H1 (cell line): ENCODE measurements around the gene RPSA. TPM values are rescaled to one million over a fixed set of nuclear protein-coding genes. Genes with fewer than 3 reads are reported as not detected.

Experiments
- BACH1 ChIP-seq: IDR thresholded peaks from 2 replicates; pipeline ENCODE4 v1.6.1; 2012; ENCODE audit warnings: low read length, improper control_type of control experiment
- BRCA1 ChIP-seq: IDR thresholded peaks from 2 replicates; pipeline ENCODE4 v1.6.1; 2012; ENCODE audit warnings: low read depth, low read length, improper control_type of control experiment
- CBX5 ChIP-seq: fragments of 300-800, 300-1000 bp; sonication (generic); IDR thresholded peaks from 2 replicates; pipeline ENCODE4 v1.7.1; 2016; ENCODE audit warnings: antibody characterized with exemption, low read length, low read depth
- CBX8 ChIP-seq: fragments of 300-800, 300-1000 bp; sonication (generic); IDR thresholded peaks from 2 replicates; pipeline ENCODE4 v1.7.1; 2016; ENCODE audit warnings: low read depth, low read length, borderline replicate concordance
- EZH2 ChIP-seq: fragments of 200-600 bp; sonication (generic); IDR thresholded peaks from 2 replicates; pipeline ENCODE4 v1.7.1; 2012; ENCODE audit warnings: low read depth, mild to moderate bottlenecking, moderate library complexity, low read length, inconsistent platforms; ENCODE audit not compliant: severe bottlenecking
- FOSL1 ChIP-seq: IDR thresholded peaks from 2 replicates; pipeline ENCODE4 v1.6.1; 2011; ENCODE audit warnings: mild to moderate bottlenecking, low read depth, low read length, moderate library complexity; ENCODE audit not compliant: insufficient read depth
- GTF2F1 ChIP-seq: IDR thresholded peaks from 2 replicates; pipeline ENCODE4 v1.6.1; 2012; ENCODE audit warnings: low read depth, low read length, improper control_type of control experiment, borderline replicate concordance
- HDAC2 ChIP-seq, 2 experiments: fragments of 300-600 bp in 1 of 2; sonication (generic) in 1 of 2; IDR thresholded peaks; 2 replicates each; pipeline ENCODE4 v1.6.1; 2011 to 2012; ENCODE audit warnings: low read depth in 2 of 2, low read length in 2 of 2, mild to moderate bottlenecking in 2 of 2, moderate library complexity in 2 of 2, borderline replicate concordance in 1 of 2, inconsistent platforms in 1 of 2
- HDAC6 ChIP-seq: IDR thresholded peaks from one replicate; pipeline ENCODE4 v1.7.1; 2012; ENCODE audit warnings: low read depth, mild to moderate bottlenecking, inconsistent platforms, low read length, moderate library complexity
- JUN ChIP-seq: IDR thresholded peaks from 2 replicates; pipeline ENCODE4 v1.6.1; 2011; ENCODE audit warnings: low read depth, mild to moderate bottlenecking, improper control_type of control experiment, low read length
- KDM4A ChIP-seq: IDR thresholded peaks from one replicate; pipeline ENCODE4 v1.7.1; 2012; ENCODE audit warnings: low read depth, mild to moderate bottlenecking, moderate library complexity, low read length, inconsistent platforms; ENCODE audit not compliant: severe bottlenecking
- NANOG ChIP-seq: IDR thresholded peaks from 2 replicates; pipeline ENCODE4 v1.6.1; 2011; ENCODE audit warnings: low read length, low read depth, mild to moderate bottlenecking, inconsistent platforms; ENCODE audit not compliant: insufficient read depth, poor library complexity, severe bottlenecking
- POU5F1 ChIP-seq: IDR thresholded peaks from 2 replicates; pipeline ENCODE4 v1.6.1; 2011; ENCODE audit warnings: low read depth, mild to moderate bottlenecking, low read length, moderate library complexity
- RBBP5 ChIP-seq: IDR thresholded peaks from 2 replicates; pipeline ENCODE4 v1.7.1; 2012; ENCODE audit warnings: low read depth, mild to moderate bottlenecking, inconsistent platforms, low read length, moderate library complexity, borderline replicate concordance
- RXRA ChIP-seq: IDR thresholded peaks from 2 replicates; pipeline ENCODE4 v1.6.1; 2011; ENCODE audit warnings: low read depth, mild to moderate bottlenecking, low read length, moderate library complexity; ENCODE audit not compliant: insufficient read depth
- SUZ12 ChIP-seq: fragments of 200-600 bp; sonication (generic); IDR thresholded peaks from 2 replicates; pipeline ENCODE4 v1.6.1; 2012; ENCODE audit warnings: mild to moderate bottlenecking, inconsistent platforms, low read length, moderate library complexity, mixed read lengths
- TAF7 ChIP-seq: optimal IDR thresholded peaks from 2 replicates; pipeline ENCODE3; 2011; ENCODE audit warnings: low read depth, mild to moderate bottlenecking, inconsistent platforms, low read length, moderate library complexity, borderline replicate concordance
- polyA plus RNA-seq, 7 experiments: library from polyadenylated mRNA; depleted of rRNA in 3 of 7; stranded (reverse) in 5 of 7; unstranded in 2 of 7; fragments of >200 nt in 5 of 7; fragments of 200-250 nt in 2 of 7; gene quantifications; 1 replicate in 5 of 7; 2 replicates in 1 of 7; 4 replicates in 1 of 7; pipeline versions ENCODE4 v1.2.1 to v1.2.3, GENCODE V29; 2011 to 2013; ENCODE audit warnings: missing spikeins in 2 of 7, mixed read lengths in 2 of 7
- total RNA-seq: library from RNA; stranded (reverse); fragmentation: NEBNext Ultra II Directional; extraction: Animal tissue kit (Norgen Biotek cat#: 25700); gene quantifications from 2 replicates; pipeline ENCODE4 v1.2.1, GENCODE V29; 2021
- TF ChIP-seq, protein P1 (sequence below): IDR thresholded peaks from 2 replicates; pipeline ENCODE4 v1.6.1; 2011; ENCODE audit warnings: low read length, improper control_type of control experiment
- TF ChIP-seq, protein P2 (sequence below): IDR thresholded peaks from 2 replicates; pipeline ENCODE4 v1.6.1; 2012; ENCODE audit warnings: inconsistent platforms
- TF ChIP-seq, protein P3 (sequence below): IDR thresholded peaks from 2 replicates; pipeline ENCODE4 v1.6.1; 2012; ENCODE audit warnings: inconsistent platforms

Gene RPSA
- total and polyA plus RNA-seq, 2 of the 8 experiments (the other 6 are each of a cell fraction or from before 2014, with no cell fraction given), result 2,661 to 7,468 TPM

DNA sequence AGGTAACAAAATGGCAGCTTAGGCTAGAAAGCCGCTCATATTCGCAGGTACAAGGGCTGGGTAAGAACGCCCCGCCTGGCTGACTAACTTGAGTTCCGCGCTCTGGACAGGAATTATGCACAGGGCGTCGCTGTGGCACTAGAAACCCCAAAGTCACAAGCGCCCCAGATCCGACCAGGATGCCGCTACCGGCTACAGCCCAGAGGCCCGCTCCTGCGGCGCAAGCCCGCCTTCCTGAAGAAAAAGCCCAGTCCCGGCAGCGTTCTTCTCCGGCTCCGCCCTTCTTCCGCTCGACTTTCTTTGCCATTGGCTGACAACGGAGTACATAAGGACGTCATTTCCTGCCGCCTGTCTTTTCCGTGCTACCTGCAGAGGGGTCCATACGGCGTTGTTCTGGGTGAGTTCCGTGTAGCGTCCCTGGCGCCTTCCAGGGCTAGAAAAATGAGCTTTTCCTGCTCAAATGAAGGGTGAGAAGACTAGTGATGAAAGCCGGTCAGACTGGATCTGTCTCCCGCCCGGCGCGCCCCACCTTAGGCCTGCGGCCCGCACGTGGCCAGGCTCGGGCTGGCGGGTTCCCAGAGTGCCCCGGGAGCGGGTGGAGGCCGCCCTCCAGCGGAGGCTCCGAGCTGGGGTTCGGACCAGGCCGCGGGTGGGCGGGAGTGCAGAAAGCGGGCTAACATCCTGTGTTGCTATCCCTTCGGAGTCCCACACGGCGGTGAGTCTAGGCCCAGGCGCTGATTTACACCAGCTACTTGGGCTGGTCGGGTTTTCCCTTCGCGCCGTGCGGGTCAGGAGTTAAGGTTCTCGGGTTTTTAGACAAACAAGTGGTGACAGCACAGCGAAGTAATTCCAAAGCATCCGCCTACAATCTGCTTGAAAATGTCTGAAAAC, at the start of gene RPSA (continued):
- TF ChIP-seq FOSL1 (no peak), CBX8 (no peak), BRCA1 (no peak), JUN (no peak), KDM4A (no peak), RBBP5 (no peak), BACH1 (no peak), HDAC6 (no peak), TAF7 (peak; percentile 96), CBX5 (no peak), SUZ12 (no peak), EZH2 (no peak), RXRA (no peak), NANOG (no peak), GTF2F1 (peak; percentile 94), HDAC2 (IDR thresholded peaks at IDR 0.05; ENCODE audit: borderline replicate concordance in 1 of 2, low read depth in 2 of 2, low read length in 2 of 2) (0 out of 4 replicates have a peak, but pooled peaks have one; percentile 36 to 68), POU5F1 (no peak)
- TF ChIP-seq, protein P1, sequence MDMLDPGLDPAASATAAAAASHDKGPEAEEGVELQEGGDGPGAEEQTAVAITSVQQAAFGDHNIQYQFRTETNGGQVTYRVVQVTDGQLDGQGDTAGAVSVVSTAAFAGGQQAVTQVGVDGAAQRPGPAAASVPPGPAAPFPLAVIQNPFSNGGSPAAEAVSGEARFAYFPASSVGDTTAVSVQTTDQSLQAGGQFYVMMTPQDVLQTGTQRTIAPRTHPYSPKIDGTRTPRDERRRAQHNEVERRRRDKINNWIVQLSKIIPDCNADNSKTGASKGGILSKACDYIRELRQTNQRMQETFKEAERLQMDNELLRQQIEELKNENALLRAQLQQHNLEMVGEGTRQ, result peak; percentile 60
- TF ChIP-seq, protein P2, sequence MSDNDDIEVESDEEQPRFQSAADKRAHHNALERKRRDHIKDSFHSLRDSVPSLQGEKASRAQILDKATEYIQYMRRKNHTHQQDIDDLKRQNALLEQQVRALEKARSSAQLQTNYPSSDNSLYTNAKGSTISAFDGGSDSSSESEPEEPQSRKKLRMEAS, result peak; percentile 94
- TF ChIP-seq, protein P3, sequence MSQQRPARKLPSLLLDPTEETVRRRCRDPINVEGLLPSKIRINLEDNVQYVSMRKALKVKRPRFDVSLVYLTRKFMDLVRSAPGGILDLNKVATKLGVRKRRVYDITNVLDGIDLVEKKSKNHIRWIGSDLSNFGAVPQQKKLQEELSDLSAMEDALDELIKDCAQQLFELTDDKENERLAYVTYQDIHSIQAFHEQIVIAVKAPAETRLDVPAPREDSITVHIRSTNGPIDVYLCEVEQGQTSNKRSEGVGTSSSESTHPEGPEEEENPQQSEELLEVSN, result peak; percentile 63
